ENCODE measurements around the gene PDK2.
A peak's percentile ranks its signal among the peaks of the same experiment; 100 is the strongest.

Gene PDK2

DNA sequence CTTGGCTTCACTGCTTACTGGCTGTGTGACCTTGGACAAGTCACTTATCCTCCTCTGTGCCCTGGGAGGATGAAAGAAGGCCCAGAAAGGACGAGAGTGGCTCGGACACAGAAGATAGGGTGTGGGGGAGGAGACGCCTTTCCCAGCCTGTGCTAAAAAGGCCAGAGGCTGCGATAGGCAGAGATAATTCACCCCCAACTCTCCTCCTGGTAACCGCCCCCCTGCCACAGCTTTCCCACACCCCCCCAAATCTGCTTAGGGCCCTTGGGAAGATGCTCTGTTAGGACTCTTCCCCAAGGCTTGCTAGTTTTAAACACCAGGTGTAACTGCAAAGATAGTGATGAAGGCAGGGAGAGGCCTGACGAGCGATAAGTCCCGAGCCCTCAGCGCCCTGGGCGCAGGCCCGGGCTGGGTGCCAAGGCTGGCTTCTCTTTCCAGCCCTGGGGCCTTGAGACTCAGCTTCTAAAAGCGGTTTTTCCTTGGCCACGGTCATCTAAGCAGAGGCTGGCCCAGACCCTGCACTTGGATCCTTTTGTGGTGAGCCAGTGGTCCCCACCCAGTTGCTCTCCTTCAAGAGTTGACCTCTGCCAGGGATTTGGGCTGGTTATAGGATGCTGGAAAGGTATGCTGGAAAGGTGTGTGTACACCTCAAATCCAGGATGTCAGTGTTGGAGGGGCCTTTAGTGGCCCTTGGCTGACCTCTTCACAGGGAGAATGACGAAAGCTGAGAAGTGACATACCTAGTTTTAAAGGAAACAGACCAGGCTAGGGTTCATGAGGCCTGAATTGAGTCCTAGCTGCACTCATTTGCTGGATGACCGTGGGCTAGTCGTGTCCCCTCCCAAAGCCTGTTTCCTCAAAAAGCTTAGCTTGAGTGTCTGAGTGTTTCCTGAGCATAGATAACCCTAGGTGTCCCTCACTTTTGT lies 58.8 kb downstream of the PDK2 start:
- DNase-seq, result no peak

DNA sequence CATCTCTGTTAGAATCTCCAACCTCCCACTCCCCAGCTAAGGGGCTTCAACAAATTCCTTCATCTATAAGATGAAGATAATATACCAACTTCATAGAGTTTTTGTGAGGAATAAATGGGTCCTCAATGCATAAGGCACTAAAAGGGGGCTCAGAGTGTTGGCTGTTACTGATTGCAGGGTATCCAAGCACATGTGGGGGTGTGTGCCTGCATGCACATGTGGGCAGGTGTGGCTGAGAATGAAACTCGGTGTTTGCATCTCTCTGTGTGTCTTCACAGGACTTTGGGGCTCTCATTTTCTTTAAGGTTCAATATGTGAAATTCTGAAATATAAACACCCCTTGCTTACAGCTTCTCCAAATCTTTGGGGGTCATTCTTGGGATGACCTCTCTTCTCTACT lies 59.5 kb downstream of the PDK2 start:
- no peak for DNase-seq

DNA sequence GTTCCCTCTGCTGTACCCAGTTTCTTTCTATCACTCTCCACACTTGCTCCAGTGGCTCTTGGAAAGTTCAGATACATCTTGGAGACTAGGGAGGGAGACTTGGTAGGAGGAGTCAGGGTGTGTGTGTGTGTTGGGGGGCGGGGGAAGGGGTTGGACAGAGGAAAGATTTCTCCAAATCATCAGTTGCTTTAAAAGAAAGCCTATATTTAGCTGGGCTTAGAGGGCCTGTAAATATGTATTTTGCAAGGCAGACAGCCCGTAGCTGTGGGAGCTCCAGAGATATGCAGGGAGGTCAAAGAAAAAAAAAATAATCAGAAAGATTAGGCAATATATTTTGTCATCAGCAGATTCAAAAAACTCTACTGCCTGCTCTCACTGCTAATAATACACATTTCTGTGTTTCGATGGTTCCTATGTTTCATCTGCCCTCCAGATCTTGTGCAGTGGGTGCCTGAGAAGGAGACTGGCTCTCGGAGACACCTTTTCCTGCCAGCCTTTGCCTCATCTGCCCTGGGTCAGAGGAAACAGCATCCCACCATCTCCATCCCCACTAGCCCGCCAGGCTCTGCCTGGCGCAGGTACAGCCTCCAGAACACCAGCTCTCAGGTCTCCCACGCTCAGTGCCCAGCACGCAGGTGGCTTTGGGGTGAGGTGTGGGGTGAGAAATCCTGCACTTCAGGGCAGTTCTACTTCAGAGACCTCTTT lies 60.1 kb downstream of the PDK2 start:
- DNase-seq, result no peak

DNA sequence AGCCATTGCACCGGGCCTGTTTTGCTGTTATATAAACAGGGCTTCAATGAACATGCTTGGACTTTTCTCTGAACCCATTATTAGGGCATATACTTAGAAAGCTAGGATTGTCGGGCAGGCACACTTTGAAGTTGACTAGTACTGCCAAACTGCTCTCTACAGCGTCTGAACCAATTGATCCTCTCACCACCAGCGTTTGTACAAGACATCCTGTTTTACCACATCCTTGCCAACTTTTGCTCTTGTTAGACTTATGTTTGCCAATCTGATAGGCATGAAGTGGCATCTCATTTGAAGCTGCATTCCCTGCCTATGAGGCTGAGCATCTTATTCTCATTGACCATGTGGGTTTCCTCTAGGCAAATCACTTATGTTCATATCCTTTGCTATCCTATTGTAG lies 62.7 kb downstream of the PDK2 start:
- DNase-seq, result no peak

DNA sequence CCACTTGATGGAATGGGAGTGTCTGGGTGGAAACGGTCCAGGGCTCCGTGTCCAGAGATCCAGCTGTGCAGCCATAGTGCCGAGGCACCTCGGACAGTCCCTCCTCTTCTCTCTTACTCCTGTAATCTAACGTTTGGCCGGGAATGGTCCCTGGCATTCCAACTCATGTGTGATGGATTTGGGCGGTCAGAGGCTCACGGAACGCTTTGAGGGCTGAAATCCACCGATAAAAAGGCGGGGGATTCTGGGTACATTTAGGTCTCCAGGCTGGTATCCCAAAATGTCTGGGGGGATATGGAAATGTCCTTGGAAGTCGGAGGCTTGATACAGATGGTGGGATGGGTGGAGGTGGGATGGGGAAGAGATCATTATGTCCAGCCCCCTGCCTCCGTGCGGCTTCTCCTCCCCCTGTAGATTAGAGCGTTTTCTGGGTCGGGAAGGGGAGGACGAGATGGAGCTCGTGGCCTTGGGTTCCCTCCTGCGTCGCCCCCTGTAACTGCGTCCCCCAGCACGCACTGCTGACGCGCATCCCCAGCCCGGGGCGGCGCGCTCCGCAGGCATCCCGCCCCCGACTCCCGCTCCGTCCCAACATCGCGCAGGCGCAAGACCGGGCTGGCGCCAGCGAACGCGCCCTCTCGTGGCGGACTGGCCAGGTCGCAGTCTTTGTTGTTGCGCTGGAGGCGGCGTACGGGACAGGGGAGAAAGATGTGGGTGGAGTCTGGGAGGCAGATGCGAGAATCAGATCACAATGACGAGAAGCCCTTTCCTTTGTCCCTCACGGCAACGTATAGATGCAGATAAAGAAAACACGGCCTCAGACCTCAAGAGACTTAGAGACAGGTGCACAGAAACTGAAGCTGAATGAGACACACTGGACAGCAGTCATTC lies 66.1 kb downstream of the PDK2 start:
- DNase-seq, result peak; percentile 91

Measured in NCI-H1105 treated with DMSO at 0.1 percent for 48 hours (cell line).